ENCODE measurements around the gene DNAJC6.
"Not testable (repeated sequence)": the region's sequence is repeated elsewhere in the genome, so short reads cannot be mapped to it uniquely, and the experiment has no call there.

DNAJC6 gene

DNA sequence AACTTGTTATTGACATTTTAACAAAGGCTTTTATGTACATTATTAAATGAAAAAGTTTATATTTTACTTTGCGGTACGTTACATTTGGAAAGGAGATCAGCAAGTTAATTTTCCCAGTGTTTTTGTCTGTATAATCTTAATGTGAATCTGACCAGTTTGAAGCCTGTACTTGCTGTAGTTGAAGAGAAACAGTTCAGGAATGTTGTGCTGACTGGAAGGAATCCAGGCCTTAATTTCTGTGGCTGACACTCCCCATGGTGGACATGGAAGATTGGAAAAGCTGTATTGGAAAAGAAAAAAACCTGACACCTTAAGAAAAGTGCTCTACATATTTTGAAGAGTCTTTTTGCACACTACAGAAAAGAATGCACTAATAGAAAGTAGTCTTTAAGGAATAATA lies 126.6 kb downstream of the DNAJC6 start:
- DNase-seq, result no peak

DNA sequence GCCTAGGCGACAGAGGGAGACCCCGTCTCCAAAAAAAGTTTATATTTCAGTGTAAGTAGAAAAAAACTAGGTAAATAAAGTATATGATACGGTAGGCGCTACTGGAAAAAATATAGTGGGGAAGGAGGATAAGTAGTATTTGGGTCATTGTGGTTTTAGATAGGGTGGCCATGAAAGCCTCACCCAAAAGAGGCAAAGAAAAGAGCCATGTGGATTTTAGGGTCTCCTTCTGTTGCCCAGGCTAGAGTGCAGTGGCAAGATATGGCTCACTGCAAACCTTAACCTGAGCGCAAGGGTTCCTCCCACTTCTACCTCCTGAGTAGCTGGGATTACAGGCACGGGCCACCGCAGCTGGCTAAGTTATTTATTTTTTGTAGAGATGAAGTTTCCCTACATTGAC lies 128.3 kb downstream of the DNAJC6 start:
- DNase-seq, result no peak

DNA sequence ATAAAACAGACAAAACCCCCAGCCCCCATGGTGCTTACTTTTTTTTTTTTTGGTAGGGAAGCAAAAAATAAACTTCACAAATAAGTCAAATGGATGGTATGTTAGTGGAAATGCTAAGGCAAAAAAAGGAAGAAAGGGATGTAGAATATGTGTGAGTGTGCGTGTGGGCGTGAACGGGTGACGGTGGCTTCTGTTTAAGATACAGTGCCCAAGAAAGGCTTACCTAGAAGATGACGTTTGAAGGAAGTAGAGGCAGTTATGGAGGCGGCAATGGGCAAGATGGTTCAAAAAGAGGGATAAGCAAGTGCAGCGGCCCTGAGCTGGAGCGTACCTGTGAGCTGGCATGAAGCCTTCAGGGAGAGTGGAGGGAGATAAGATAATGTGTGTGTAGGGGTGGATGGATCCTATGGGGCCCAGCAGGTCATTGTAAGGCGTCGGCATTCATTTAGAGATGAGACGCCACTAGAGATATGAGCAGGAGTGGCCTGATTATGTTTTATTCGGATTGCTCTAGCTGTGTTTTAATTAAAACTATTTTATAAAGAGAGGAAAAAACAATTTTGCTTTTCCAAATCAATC lies 131.1 kb downstream of the DNAJC6 start:
- DNase-seq, result no peak

DNA sequence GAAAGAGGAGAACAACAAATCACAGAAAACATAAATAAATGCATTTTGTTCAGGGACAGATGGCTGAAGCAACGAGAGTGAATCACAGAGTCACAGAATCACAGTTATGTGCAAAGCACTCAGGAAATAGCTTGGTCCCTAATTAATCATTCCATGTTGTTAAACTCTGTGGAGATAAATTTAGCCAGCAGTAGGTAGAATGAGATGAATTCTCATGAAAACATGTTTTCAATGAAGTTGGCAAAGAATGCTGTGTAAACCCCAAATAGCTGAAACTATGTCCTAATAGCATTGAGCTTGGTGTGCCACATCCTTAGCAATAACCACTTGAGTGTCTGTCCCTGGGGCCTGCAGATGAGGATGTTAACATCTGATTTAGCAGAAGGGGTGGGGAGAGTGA lies 131.6 kb downstream of the DNAJC6 start:
- no peak for DNase-seq

DNA sequence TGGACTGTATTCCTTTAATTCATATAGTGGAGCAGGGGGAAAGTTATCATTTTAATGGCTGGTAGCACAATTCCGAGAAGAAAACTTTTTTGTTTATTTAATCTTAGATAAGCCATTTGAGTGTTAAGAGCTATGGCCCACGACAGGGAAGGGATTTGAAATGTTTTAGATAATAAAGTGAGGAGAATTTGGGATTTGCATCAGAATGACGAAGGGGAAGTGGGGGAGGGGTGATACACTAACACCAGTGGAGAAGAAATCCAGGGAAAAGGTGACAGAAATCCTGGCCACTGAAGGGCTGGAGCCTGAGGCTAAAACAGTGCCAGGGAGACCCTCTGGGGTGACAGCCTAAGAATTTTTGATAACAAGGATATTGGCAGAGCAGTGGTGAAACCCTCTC lies 132.1 kb downstream of the DNAJC6 start:
- no peak for DNase-seq

DNA sequence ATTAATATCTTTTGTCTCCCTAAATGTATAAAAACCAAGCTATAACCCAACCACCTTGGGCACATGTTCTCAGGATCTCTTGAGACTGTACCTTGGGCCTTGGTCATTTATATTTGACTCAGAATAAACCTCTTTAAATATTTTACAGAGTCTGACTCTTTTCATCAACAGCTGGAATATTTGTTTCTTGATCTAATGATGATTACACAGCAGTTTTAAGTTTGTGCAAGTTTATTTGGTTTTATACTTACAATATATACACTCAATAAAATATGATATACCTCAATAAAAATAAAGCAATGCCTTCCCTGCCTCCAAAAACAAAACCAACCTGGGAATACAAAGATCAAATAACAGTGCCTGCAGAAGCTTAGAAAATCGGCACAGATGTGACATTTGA lies 133.1 kb downstream of the DNAJC6 start:
- DNase-seq, result no peak

DNA sequence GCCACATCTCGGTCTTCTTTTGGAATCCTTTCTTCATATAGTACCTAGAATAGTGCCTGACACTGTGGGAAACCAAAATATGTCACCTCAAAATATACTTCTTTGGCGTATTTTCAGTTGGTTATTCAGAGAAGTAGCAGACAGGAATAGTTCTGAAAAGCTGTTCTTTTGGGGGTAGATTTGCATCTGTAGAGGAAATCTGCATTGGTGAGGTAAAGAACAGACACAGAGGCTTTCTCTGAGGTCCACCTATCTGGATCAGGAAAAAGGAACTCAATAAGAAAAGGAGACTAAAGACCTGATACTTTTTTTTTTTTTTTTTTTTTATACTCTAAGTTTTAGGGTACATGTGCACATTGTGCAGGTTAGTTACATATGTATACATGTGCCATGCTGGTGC lies 134.3 kb downstream of the DNAJC6 start:
- DNase-seq, result no peak

DNA sequence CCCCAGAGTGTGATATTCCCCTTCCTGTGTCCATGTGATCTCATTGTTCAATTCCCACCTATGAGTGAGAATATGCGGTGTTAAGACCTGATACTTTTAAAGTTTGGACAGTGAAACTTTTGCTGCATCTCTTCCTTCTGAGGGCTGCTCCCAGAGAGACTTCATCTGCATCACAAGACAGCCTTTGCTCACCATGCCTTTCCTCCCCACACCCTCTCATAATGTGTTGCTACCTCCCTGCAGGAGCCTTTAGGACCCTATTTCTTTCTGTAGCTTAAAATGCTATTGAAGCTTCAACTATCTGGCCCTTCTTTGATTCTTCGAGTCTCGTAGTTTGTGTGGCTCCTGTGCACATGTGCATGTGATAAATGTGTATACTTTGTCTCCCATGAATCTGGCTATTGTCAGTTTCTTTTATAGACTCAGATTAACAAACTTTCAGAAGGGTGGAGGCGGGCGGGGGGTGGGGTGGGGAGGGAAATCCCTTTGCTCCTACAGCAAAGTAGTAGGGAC lies 134.8 kb downstream of the DNAJC6 start:
- no peak for DNase-seq

DNA sequence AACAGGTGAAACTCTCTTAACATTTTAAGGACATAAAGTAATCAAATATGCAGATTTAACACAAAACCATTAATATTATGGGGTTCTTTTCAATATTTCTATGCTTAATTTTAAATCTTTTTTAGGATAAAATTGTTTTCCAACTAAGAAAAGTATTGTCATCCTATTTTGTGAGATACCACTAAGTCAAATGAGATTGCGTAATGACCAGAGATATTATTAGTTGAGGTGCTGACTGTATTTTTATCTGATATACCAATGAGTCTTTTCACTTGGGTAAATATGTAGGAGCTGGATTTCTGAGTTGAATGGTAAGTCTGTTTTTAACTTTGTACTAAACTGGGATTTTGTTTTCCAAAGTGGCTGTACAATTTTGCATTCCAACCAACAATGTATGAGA lies 136.5 kb downstream of the DNAJC6 start:
- DNase-seq, result no peak

DNA sequence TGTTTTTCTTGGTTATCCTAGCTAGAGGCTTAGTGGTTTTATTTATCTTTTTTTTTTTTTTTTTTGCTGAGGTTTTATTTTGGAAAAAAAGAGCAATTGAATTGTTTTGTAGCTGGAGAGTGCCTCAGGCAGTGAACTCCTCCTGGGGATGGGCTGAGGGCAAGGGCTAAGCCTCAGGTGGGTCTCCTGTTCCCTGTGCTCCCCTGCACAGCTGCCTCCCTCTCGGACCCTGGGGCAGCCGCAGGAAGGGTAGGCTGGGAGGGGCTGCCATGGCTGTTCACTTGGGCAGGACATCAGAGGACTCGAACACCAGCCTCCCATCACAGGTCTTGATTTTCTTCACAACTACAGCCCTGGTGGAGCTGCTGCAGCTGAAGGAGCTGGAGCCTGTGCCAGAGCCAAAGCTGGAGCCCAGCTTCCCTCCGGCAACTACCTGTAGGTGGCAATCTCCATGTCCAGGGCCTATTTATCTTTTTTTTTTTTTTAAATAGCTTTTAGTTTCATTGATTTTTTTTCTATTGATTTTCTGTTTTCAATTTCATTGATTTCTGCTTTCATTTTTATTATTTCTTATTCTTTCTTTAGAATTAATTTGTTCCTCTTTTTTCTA lies 140.0 kb downstream of the DNAJC6 start:
- no peak for DNase-seq

DNA sequence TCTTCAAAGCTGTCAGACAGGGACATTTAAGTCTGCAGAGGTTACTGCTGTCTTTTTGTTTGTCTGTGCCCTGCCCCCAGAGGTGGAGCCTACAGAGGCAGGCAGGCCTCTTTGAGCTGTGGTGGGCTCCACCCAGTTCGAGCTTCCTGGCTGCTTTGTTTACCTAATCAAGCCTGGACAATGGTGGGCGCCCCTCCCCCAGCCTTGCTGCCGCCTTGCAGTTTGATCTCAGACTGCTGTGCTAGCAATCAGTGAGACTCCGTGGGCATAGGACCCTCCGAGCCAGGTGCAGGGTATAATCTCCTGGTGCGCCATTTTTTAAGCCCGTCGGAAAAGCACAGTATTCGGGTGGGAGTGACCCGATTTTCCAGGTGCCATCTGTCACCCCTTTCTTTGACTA lies 146.3 kb downstream of the DNAJC6 start:
- not testable (repeated sequence) for DNase-seq

DNA sequence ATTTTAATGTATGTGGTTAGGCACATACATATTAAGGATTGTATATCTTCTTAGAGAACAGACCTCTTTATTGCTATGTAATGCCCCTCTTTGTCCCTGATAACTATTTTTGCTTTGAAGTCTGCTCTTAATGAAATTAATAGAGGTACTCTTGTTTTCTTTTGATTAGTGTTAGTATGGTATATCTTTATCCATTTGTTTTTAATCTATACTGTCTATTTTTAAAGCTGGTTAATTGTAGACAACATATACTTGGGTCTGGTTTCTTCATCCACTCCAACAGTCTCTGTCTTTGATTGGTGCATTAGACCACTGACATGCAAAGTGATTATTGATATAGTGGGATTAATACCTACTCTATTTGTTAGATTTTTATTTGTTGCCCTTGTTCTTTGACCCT lies 147.1 kb downstream of the DNAJC6 start:
- no peak for DNase-seq

DNA sequence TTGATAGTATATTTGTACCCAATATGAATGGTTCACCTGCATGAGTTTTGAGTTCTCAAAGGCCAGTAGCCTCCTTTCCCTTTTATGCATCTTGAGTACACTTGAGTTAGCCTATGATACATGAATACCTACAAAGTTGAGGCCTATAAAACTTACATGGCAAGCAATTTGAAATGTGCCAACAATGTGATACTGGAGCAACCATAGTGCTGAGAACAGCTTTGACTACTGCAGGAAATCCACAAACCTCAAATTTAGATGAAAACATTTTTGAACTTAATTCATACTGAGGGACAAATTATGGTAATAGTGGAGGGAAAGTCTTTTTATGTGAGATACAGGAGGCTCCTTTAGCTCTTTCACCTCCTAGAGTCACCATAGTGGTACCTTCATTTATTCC lies 148.5 kb downstream of the DNAJC6 start:
- no peak for DNase-seq

DNA sequence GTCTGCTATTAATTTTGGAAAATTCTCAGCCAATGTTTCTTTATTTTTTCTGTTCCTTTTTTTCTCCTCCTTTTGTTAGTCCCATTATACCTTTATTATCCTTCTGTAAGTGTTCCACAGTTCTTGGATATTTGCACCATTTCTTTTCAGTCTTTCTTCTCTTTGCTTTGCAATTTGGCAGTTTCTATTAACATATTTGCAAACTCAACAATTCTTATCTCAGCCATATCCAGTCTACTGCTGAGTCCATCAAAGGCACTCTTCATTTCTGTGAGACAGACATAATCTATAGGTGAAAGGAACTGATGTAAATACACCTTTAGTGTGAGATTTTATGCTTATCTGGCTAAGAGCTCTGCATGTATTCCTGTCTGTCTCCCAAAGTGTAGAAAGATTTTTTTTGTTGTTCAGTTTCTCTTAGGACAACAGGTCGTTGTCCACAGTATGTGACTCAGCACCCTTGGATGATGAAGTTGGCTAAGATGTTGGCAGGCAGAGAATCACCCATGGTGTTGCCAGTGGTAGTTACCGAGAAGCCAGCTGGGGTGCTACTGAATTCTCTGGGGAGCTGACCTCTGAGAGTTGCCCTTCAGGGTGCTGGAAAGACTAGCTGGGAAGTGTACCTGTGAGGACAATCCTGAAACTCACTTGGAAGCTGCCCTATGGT lies 149.5 kb downstream of the DNAJC6 start:
- no peak for DNase-seq

DNA sequence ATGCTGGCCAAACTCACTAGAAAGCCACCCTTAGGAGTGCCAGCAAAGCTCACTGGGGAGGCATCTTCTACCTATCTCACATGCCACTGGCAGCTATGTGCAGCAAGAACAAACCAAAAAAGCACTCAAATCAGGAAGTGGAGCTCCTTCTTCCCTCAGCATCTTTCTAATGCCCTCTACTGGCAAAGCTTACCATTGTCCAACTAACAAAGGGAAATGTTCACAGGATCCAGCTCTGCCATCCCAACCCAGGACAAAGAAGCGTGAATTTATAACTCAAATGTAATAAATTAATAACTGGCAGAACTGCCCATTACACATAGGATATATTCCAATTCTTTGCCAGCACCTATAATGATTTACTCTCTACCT lies 150.0 kb downstream of the DNAJC6 start:
- no peak for DNase-seq
